Adipocyte (in vitro differentiated cells): ENCODE results near the gene LRRC37B.
A peak's percentile ranks its signal among the peaks of the same experiment; 100 is the strongest.
"Not testable (repeated sequence)": the region's sequence is repeated elsewhere in the genome, so short reads cannot be mapped to it uniquely, and the experiment has no call there.

ENCODE experiments used
- DNase-seq: peaks from one replicate; pipeline ENCODE4 v3.0.0-alpha.2; 2015; ENCODE audit warnings: low read depth
- H3K27me3 ChIP-seq: replicated peaks from 2 replicates; pipeline ENCODE4 v1.7.0; 2013; ENCODE audit warnings: mild to moderate bottlenecking, low read length, moderate library complexity; ENCODE audit not compliant: control insufficient read depth, insufficient read depth
- H3K36me3 ChIP-seq: 2 replicates; pipeline ENCODE4 v1.7.0; 2013; ENCODE audit warnings: low read length, mild to moderate bottlenecking, moderate library complexity; ENCODE audit not compliant: control insufficient read depth, insufficient read depth, severe bottlenecking
- H3K4me1 ChIP-seq: 2 replicates; pipeline ENCODE4 v1.7.0; 2013; ENCODE audit warnings: mild to moderate bottlenecking, low read length, moderate library complexity; ENCODE audit not compliant: control insufficient read depth, insufficient read depth
- H3K4me3 ChIP-seq: 2 replicates; pipeline ENCODE4 v1.7.0; 2013; ENCODE audit warnings: mild to moderate bottlenecking, low read length, moderate library complexity
- H3K9ac ChIP-seq: 2 replicates; pipeline ENCODE4 v1.7.0; 2013; ENCODE audit warnings: mild to moderate bottlenecking, low read length, moderate library complexity
- H3K9me3 ChIP-seq: 2 replicates; pipeline ENCODE4 v1.7.0; 2013; ENCODE audit warnings: mild to moderate bottlenecking, low read length, moderate library complexity; ENCODE audit not compliant: control insufficient read depth

Gene LRRC37B

GRCh38 chr17:32006957-32007462 is at the start of gene LRRC37B:
Gene LRRC37B (plus strand): TSS chr17:32007383. CDS start chr17:32021393, 14,010 bp downstream.
- Histone ChIP-seq H3K4me1 (peaks cover 9% of the 10 kb centered on the region), H3K27me3 (no peaks in the 10 kb centered on the region), H3K9ac (peak within 1 kb of the TSS; percentile 87), H3K4me3 (peak within 1 kb of the TSS; percentile 93), H3K9me3 (no peaks in the 10 kb centered on the region), H3K36me3 (no peaks in the 10 kb centered on the region)
- peak; percentile 92 for DNase-seq

DNA sequence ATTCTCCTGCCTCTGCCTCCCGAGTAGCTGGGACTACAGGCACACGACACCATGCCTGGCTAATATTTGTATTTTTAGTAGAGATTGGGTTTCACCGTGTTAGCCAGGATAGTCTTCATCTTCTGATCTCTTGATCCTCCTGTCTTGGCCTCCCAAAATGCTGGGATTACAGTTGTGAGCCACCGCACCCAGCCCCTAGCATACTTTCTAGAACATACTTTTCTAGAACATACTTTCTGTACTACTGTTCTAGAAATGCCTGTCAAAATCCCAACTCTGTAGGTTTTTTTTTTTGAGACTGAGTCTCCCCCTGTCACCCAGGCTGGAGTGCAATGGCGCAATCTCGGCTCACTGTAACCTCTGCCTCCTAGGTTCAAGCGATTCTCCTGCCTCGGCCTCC is 43.1 kb upstream of the LRRC37B start:
- peaks cover 35% of the 10 kb centered on the region for H3K36me3 ChIP-seq
- not testable (repeated sequence) for H3K27me3 ChIP-seq, H3K4me1 ChIP-seq, H3K9me3 ChIP-seq, DNase-seq, H3K4me3 ChIP-seq, H3K9ac ChIP-seq

DNA sequence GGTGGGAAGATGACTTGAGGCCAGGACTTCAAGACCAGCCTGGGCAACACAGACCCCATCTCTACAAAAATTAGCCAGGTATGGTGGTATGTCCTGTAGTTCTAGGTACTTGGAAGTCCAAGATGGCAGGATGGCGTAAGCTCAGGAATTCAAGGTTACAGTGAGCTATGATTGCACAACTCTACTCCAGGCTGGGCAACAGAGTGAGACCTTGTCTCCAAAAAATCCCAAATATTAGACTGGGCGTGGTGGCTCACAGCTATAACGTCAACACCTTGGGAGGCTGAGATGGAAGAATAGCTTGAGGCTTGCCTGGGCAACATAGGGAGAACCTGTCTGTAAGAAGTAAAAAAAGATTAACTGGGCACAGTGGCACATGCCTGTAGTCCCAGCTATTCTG is 39.5 kb upstream of the LRRC37B start:
- peaks cover 26% of the 10 kb centered on the region for H3K36me3 ChIP-seq
- H3K27me3 ChIP-seq = no peaks in the 10 kb centered on the region
- no peak overlapping the region for H3K9ac ChIP-seq
- DNase-seq = no peak
- H3K4me3 ChIP-seq = no peak overlapping the region
- H3K9me3 ChIP-seq = no peaks in the 10 kb centered on the region
- H3K4me1 ChIP-seq = no peaks in the 10 kb centered on the region

DNA sequence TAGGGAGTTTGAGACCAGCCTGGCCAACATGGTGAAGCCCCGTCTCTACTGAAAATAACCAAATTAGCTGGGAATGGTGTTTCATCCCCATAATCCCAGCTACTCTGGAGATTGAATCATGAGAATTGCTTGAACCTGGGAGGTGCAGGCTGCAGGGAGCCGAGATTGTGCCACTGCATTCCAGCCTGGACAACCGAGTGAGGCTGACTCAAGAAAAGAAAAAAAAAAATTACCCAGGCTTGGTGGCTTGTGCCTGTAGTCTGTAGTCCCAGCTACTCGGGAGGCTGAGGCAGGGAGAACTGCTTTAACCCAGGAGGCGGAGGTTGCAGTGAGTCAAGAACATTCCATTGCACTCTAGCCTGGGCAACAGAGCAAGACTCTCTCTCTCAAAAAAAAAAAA is 36.8 kb upstream of the LRRC37B start:
- not testable (repeated sequence) for H3K9me3 ChIP-seq, H3K4me3 ChIP-seq, DNase-seq, H3K9ac ChIP-seq, H3K27me3 ChIP-seq, H3K4me1 ChIP-seq
- H3K36me3 ChIP-seq = peaks cover 35% of the 10 kb centered on the region

- not testable (repeated sequence) for H3K4me1 ChIP-seq, H3K9ac ChIP-seq, H3K4me3 ChIP-seq, H3K9me3 ChIP-seq, H3K27me3 ChIP-seq
- peak; percentile 4 for DNase-seq
- peaks cover 36% of the 10 kb centered on the region for H3K36me3 ChIP-seq
Measured at GRCh38 chr17:31974269-31975071, 32.7 kb upstream of the LRRC37B start.

DNA sequence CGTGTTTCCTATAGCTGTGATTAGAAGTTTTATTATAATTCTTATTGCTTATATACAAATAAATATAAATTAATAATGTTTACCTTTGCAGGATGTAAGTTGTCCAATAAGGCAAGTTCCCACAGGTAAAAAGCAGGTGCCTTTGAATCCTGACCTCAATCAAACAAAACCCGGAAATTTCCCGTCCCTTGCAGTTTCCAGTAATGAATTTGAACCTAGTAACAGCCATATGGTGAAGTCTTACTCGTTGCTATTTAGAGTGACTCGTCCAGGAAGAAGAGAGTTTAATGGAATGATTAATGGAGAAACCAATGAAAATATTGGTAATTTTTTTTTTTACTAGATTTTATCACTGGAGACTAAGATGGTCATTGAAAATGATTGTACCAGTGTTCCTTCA is 31.8 kb upstream of the LRRC37B start:
- H3K4me1 ChIP-seq, H3K27me3 ChIP-seq, H3K4me3 ChIP-seq, H3K9me3 ChIP-seq, DNase-seq, H3K9ac ChIP-seq: not testable (repeated sequence)
- H3K36me3 ChIP-seq = peaks cover 36% of the 10 kb centered on the region

- peaks cover 85% of the 10 kb centered on the region for H3K36me3 ChIP-seq
- H3K4me3 ChIP-seq, H3K27me3 ChIP-seq, DNase-seq, H3K9me3 ChIP-seq, H3K9ac ChIP-seq, H3K4me1 ChIP-seq: not testable (repeated sequence)
Measured at GRCh38 chr17:31991821-31992220, 15.4 kb upstream of the LRRC37B start.

DNA sequence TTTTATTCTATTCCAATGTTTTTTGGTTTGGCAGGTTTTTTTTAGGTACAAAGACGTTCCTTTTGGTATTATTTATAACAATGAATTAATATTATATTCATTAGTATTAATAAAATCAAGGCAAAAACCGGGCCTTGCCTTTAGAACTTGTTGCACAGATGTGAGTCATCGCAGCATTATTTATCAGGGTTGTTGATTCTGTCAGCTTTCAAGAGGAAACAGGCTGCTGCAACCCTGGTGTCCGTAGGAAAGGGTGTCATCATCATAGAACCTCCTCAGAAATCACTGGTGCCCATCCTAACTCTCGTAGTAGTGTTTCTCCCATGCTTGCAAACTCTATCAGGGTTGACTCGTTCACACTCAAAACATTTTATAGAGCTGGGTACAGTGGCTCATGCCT is 10.2 kb upstream of the LRRC37B start:
- H3K4me1 ChIP-seq = no peaks in the 10 kb centered on the region
- no peak overlapping the region for H3K4me3 ChIP-seq
- H3K9ac ChIP-seq = no peak overlapping the region
- DNase-seq = no peak
- H3K36me3 ChIP-seq = peaks cover 88% of the 10 kb centered on the region
- H3K27me3 ChIP-seq = no peaks in the 10 kb centered on the region
- H3K9me3 ChIP-seq = no peaks in the 10 kb centered on the region

DNA sequence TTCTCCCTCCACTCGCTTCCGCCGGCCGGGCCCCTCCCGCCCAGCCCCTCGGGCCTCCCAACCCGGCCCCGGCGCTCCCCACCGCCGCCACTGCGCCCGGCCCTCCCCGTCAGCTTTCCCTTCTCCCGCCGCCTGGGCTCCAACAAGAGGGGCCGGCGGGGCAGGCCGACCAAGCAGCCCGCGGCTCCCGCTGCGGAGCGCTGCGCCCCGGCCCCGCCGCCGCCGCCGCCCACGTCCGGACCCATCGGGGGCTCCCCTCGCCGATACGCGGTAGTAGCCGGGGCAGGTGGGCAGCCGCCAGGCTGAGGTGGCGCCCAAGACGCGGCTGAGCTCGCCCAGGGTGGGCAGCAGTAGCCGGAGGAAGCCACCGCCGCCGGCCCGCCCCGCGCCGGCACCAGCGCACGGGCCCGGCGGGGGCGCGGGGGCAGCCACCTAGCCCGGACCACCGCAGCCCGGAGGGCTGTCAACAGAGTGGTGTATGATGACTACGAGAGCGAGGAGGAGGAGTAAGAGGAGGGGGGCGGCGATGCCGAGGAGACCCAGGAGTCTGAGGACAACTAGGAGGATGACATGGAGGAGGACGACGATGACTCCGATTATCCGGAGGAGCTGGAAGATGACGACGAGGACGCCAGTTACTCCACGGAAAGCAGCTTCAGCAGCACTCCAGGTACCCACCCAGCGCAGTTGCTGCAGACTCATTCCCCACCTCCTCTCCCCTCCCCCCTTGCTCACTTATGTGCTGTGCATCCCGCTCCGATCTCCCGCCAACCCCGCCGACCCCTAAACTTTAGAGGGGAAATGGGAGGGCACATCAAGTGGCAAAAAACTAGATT is 498 bp downstream of the LRRC37B start:
- Histone ChIP-seq H3K4me3 (peak overlapping the region; percentile 93), H3K9me3 (no peaks in the 10 kb centered on the region), H3K4me1 (peaks cover 9% of the 10 kb centered on the region), H3K36me3 (no peaks in the 10 kb centered on the region), H3K27me3 (no peaks in the 10 kb centered on the region), H3K9ac (peak overlapping the region; percentile 87)
- peak; percentile 52 for DNase-seq

GRCh38 chr17:32009262-32009542 is 2.0 kb downstream of the LRRC37B start:
- H3K9ac ChIP-seq = no peak overlapping the region
- H3K9me3 ChIP-seq = no peaks in the 10 kb centered on the region
- no peaks in the 10 kb centered on the region for H3K27me3 ChIP-seq
- no peaks in the 10 kb centered on the region for H3K36me3 ChIP-seq
- H3K4me1 ChIP-seq = peaks cover 9% of the 10 kb centered on the region
- peak overlapping the region; percentile 93 for H3K4me3 ChIP-seq
- no peak for DNase-seq

GRCh38 chr17:32010114-32010513 is 2.9 kb downstream of the LRRC37B start:
- H3K4me3 ChIP-seq = no peak overlapping the region
- H3K27me3 ChIP-seq = no peaks in the 10 kb centered on the region
- H3K36me3 ChIP-seq = no peaks in the 10 kb centered on the region
- no peak overlapping the region for H3K9ac ChIP-seq
- no peaks in the 10 kb centered on the region for H3K9me3 ChIP-seq
- H3K4me1 ChIP-seq = peaks cover 9% of the 10 kb centered on the region
- no peak for DNase-seq
